NCI-H524 treated with DMSO at 0.1 percent for 48 hours (cell line): ENCODE measurements around the gene ZNF229.
"Not testable (repeated sequence)": the region's sequence is repeated elsewhere in the genome, so short reads cannot be mapped to it uniquely, and the experiment has no call there.

Source experiments
- DNase-seq: peaks from one replicate; lab custom pipeline; 2025; lab: John Stamatoyannopoulos, UW

Gene ZNF229

GRCh38 chr19:44447916-44448674 is at the start of gene ZNF229:
TSS of gene ZNF229 (minus strand) at chr19:44448472. CDS start at chr19:44442847, 5,625 bp downstream.
- DNase-seq, result peak; percentile 78

GRCh38 chr19:44496711-44497110 is 48.4 kb upstream of the ZNF229 start:
- DNase-seq, result no peak

- DNase-seq, result no peak
Observed at GRCh38 chr19:44476559-44477408, 28.5 kb upstream of the ZNF229 start.

- DNase-seq, result not testable (repeated sequence)
Observed at GRCh38 chr19:44468730-44469129, 20.5 kb upstream of the ZNF229 start.

GRCh38 chr19:44462600-44463286 is 14.5 kb upstream of the ZNF229 start:
- not testable (repeated sequence) for DNase-seq

GRCh38 chr19:44456016-44456415 is 7.7 kb upstream of the ZNF229 start:
- not testable (repeated sequence) for DNase-seq

- DNase-seq, result no peak
Observed at GRCh38 chr19:44455100-44455499, 6.8 kb upstream of the ZNF229 start.

- no peak for DNase-seq
Observed at GRCh38 chr19:44452367-44452766, 4.1 kb upstream of the ZNF229 start.

GRCh38 chr19:44451687-44452086 is 3.4 kb upstream of the ZNF229 start:
- no peak for DNase-seq

GRCh38 chr19:44438441-44438840 is 9.8 kb downstream of the ZNF229 start:
- DNase-seq, result no peak

- DNase-seq, result no peak
Observed at GRCh38 chr19:44435441-44435840, 12.8 kb downstream of the ZNF229 start.

- no peak for DNase-seq
Observed at GRCh38 chr19:44430956-44431355, 17.3 kb downstream of the ZNF229 start.

- not testable (repeated sequence) for DNase-seq
Observed at GRCh38 chr19:44415553-44415952, 32.7 kb downstream of the ZNF229 start.

- no peak for DNase-seq
Observed at GRCh38 chr19:44401139-44402115, 46.8 kb downstream of the ZNF229 start, which contains the start of gene ZNF285. TSS of gene ZNF285 (minus strand) at chr19:44401608. CDS start at chr19:44397213, 4,395 bp downstream.

- not testable (repeated sequence) for DNase-seq
Observed at GRCh38 chr19:44389268-44389667, 59.0 kb downstream of the ZNF229 start.
